ENCODE data around the gene ACAN. TPM values are rescaled to one million over a fixed set of nuclear protein-coding genes. Genes with fewer than 3 reads are reported as not detected.

The ACAN gene
- total and polyA plus RNA-seq, 9 donors: 2.9 to 52.6 (median 18.2) TPM

GRCh38 chr15:88779944-88780343, 23.3 kb upstream of the ACAN start:
- no CpG with 5 or more reads among the region's 1 CpG for WGBS (ENCODE audit: insufficient coverage)
- H3K9me3 ChIP-seq (replicated peaks; ENCODE audit: control insufficient read depth, low read depth, low read length): no peaks in the 10 kb centered on the region
- H3K27ac ChIP-seq (ENCODE audit: low read length): no peak overlapping the region
- no peaks in the 10 kb centered on the region for H3K36me3 ChIP-seq (ENCODE audit: control insufficient read depth, insufficient read depth, low read length)
- H3K4me3 ChIP-seq (ENCODE audit: low read length): no peak overlapping the region
- H3K27me3 ChIP-seq (ENCODE audit: control insufficient read depth, insufficient read depth, low read length): peaks cover 3% of the 10 kb centered on the region
- H3K4me1 ChIP-seq (ENCODE audit: control insufficient read depth, insufficient read depth, low read length): no peaks in the 10 kb centered on the region
- no peak for DNase-seq

GRCh38 chr15:88782465-88782864, 20.8 kb upstream of the ACAN start:
- Histone ChIP-seq H3K4me1 (ENCODE audit: control insufficient read depth, insufficient read depth, low read length) (no peaks in the 10 kb centered on the region), H3K4me3 (ENCODE audit: low read length) (no peak overlapping the region), H3K36me3 (ENCODE audit: control insufficient read depth, insufficient read depth, low read length) (no peaks in the 10 kb centered on the region), H3K27me3 (ENCODE audit: control insufficient read depth, insufficient read depth, low read length) (peaks cover 3% of the 10 kb centered on the region), H3K27ac (ENCODE audit: low read length) (no peak overlapping the region), H3K9me3 (replicated peaks; ENCODE audit: control insufficient read depth, low read depth, low read length) (no peaks in the 10 kb centered on the region)
- 70% methylated on average over 7 of the region's 8 CpGs for WGBS (ENCODE audit: insufficient coverage)
- no peak for DNase-seq

DNA sequence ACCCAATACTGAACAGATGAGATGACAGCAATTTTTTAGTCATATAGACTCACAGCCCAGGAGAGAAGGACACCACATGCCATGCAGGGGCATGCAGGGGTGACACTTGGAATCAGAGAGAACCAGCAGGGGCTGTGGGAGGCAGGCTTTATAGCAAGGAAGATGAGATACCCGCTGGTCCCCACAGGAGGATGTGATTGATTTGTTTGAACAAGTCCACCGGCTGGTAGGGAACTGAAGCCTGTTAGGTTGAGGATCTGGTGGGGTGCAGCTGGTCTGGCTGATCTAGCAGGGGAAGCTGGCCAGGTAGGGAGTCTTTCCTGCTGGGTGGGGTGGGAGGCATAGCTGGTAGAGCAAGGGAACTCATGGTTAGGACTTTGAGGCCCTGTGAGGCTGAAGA, 18.0 kb upstream of the ACAN start:
- H3K27ac ChIP-seq (ENCODE audit: low read length): no peak overlapping the region
- H3K4me1 ChIP-seq (ENCODE audit: control insufficient read depth, insufficient read depth, low read length): no peaks in the 10 kb centered on the region
- no peaks in the 10 kb centered on the region for H3K9me3 ChIP-seq (replicated peaks; ENCODE audit: control insufficient read depth, low read depth, low read length)
- H3K27me3 ChIP-seq (ENCODE audit: control insufficient read depth, insufficient read depth, low read length): peaks cover 7% of the 10 kb centered on the region
- no peaks in the 10 kb centered on the region for H3K36me3 ChIP-seq (ENCODE audit: control insufficient read depth, insufficient read depth, low read length)
- 73% methylated on average over 2 of the region's 2 CpGs for WGBS (ENCODE audit: insufficient coverage)
- no peak overlapping the region for H3K4me3 ChIP-seq (ENCODE audit: low read length)
- no peak for DNase-seq

GRCh38 chr15:88788036-88788435, 15.2 kb upstream of the ACAN start:
- Histone ChIP-seq H3K36me3 (ENCODE audit: control insufficient read depth, insufficient read depth, low read length) (no peaks in the 10 kb centered on the region), H3K9me3 (replicated peaks; ENCODE audit: control insufficient read depth, low read depth, low read length) (no peaks in the 10 kb centered on the region), H3K27ac (ENCODE audit: low read length) (no peak overlapping the region), H3K4me1 (ENCODE audit: control insufficient read depth, insufficient read depth, low read length) (peaks cover 7% of the 10 kb centered on the region), H3K4me3 (ENCODE audit: low read length) (no peak overlapping the region), H3K27me3 (ENCODE audit: control insufficient read depth, insufficient read depth, low read length) (peaks cover 20% of the 10 kb centered on the region)
- no peak for DNase-seq
- WGBS (ENCODE audit: insufficient coverage): 63% methylated on average over 2 of the region's 3 CpGs

DNA sequence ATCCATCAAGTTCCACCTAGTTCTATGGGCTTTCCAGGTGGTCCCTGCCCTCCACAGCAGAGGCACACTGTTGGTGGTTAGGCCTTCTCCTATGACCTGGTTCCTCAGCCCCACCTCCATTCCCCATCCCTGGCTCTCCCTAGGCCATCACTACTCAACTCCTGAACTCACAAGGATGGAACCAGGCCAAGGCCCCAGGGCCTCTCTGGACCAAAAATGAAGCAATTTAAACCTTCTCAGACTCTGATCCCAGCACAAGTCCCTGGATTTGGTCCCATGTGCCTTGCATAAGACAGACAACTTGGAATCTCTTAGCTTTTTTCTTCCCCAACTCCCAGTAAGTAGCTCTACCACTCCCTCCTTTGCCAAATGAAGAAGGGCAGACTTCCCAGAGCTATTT, 14.4 kb upstream of the ACAN start:
- Histone ChIP-seq H3K4me3 (ENCODE audit: low read length) (no peak overlapping the region), H3K36me3 (ENCODE audit: control insufficient read depth, insufficient read depth, low read length) (no peaks in the 10 kb centered on the region), H3K4me1 (ENCODE audit: control insufficient read depth, insufficient read depth, low read length) (peaks cover 7% of the 10 kb centered on the region), H3K27me3 (ENCODE audit: control insufficient read depth, insufficient read depth, low read length) (peaks cover 19% of the 10 kb centered on the region), H3K9me3 (replicated peaks; ENCODE audit: control insufficient read depth, low read depth, low read length) (no peaks in the 10 kb centered on the region), H3K27ac (ENCODE audit: low read length) (no peak overlapping the region)
- DNase-seq: no peak

DNA sequence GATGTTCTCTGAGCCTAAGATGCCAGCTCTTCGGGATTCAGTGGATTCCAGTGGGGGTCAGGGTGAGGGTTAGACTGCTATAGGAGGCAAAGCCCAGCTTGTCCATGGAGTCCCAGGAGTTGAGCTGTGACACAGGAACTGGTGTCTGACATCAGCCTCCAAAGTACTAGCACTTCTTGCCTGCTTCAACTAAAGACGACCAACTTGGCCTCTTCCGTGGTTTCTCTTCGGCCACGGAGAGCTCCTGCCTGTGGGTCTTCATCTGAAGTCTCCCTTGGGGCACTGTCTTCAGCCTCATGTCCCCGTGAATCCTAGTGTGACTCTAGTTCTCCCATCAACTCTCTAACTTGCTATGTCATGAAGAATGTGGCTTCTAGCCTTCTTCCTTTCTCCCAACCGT, 12.8 kb upstream of the ACAN start:
- peaks cover 19% of the 10 kb centered on the region for H3K27me3 ChIP-seq (ENCODE audit: control insufficient read depth, insufficient read depth, low read length)
- WGBS (ENCODE audit: insufficient coverage): 93% methylated on average over 7 of the region's 7 CpGs
- peaks cover 7% of the 10 kb centered on the region for H3K4me1 ChIP-seq (ENCODE audit: control insufficient read depth, insufficient read depth, low read length)
- no peak overlapping the region for H3K27ac ChIP-seq (ENCODE audit: low read length)
- no peaks in the 10 kb centered on the region for H3K9me3 ChIP-seq (replicated peaks; ENCODE audit: control insufficient read depth, low read depth, low read length)
- no peak overlapping the region for H3K4me3 ChIP-seq (ENCODE audit: low read length)
- H3K36me3 ChIP-seq (ENCODE audit: control insufficient read depth, insufficient read depth, low read length): no peaks in the 10 kb centered on the region
- no peak for DNase-seq

DNA sequence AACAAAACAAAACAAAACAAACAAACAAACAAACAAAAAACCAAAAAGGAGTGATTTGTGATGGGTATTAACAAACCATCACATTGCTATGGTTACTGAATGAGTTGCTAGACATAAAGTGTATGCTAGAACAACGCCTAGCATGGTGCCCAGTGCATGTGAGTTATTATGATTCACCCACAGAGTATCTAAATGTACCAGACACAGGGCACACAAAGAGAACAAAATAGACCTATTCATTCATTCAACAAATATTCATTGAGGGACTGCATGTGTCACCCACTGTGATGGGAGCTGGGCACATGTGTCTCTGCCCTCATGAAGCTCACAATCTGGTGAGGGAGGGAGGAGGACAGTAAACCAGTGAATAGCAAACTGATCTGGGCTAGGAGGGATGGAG, 11.6 kb upstream of the ACAN start:
- WGBS (ENCODE audit: insufficient coverage): no CpG with 5 or more reads among the region's 1 CpG
- Histone ChIP-seq H3K27me3 (ENCODE audit: control insufficient read depth, insufficient read depth, low read length) (peaks cover 19% of the 10 kb centered on the region), H3K4me3 (ENCODE audit: low read length) (no peak overlapping the region), H3K36me3 (ENCODE audit: control insufficient read depth, insufficient read depth, low read length) (no peaks in the 10 kb centered on the region), H3K27ac (ENCODE audit: low read length) (no peak overlapping the region), H3K9me3 (replicated peaks; ENCODE audit: control insufficient read depth, low read depth, low read length) (no peaks in the 10 kb centered on the region), H3K4me1 (ENCODE audit: control insufficient read depth, insufficient read depth, low read length) (peaks cover 7% of the 10 kb centered on the region)
- no peak for DNase-seq

DNA sequence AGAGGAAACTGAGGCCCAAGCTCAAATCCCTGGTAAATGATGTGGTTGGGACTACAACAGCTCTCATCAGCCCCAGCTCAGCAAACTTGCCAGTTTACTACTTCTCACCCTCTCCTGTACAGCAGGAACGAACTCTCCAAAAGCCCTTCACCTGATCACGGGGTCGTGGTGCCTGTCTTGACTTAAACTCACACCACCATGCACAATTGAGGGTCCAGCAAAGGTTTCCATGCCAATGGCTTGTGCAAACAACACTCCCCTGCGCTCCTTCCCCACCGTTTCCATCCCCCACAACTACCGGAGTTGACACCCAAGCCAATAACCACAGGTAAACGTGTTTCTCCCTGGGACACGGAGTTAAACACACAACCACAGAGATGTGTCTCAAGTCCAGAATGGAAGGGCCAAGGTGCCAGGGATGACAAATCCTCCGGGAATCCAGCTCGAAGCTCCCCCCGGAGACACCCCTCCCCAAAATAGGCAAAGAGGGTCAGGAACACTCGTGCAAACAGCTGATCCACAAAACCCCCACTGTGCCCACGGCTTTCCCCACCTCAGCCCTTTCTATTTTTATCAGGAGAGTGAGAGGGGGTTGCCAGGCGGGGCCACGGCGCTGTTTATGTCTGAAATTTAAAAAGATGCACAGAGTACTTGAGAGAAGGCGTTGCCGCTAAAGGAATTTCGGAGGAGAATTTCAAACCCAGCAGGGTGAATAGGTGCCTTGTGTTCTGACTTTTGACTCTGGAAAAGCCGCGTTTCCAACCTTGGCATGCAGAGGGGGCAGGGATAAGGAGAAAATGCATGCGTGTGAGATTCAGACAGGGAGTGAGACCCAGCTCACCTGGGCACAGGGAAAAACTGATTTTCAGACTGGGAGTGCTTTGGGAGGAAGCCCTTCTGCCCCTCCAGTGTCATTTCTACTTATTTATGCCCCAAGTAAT, 10.6 kb upstream of the ACAN start:
- peaks cover 21% of the 10 kb centered on the region for H3K27me3 ChIP-seq (ENCODE audit: control insufficient read depth, insufficient read depth, low read length)

DNA sequence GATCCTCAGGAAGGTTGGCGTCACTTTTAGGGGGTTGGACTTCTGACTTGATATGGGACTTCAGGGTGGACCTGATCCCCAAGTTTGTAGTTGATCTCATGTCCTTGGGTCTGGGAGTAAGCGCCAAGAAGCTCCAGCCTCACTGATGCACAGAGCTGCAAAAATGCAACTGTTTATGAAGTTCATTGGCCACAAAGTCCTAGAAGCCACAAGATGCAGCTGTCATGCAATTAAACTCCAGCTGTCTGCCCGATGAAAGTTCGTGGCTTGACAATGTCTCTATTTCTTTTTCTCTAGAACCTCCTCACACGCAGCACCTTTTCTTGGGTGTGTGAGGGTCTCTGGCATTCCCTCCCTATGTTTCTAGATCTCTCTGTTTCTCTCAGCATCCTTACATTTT, 9.2 kb upstream of the ACAN start:
- H3K36me3 ChIP-seq (ENCODE audit: control insufficient read depth, insufficient read depth, low read length): no peaks in the 10 kb centered on the region
- peaks cover 7% of the 10 kb centered on the region for H3K4me1 ChIP-seq (ENCODE audit: control insufficient read depth, insufficient read depth, low read length)
- H3K4me3 ChIP-seq (ENCODE audit: low read length): no peak overlapping the region
- H3K27ac ChIP-seq (ENCODE audit: low read length): no peak overlapping the region
- 100% methylated on average over 1 of the region's 5 CpGs for WGBS (ENCODE audit: insufficient coverage)
- DNase-seq: no peak
- H3K27me3 ChIP-seq (ENCODE audit: control insufficient read depth, insufficient read depth, low read length): peaks cover 17% of the 10 kb centered on the region
- no peaks in the 10 kb centered on the region for H3K9me3 ChIP-seq (replicated peaks; ENCODE audit: control insufficient read depth, low read depth, low read length)

More for the DNA sequence above, 10.6 kb upstream of the ACAN start:
- WGBS (ENCODE audit: insufficient coverage): 37% methylated on average over 14 of the region's 22 CpGs
- Histone ChIP-seq H3K4me3 (ENCODE audit: low read length) (no peak overlapping the region), H3K9me3 (replicated peaks; ENCODE audit: control insufficient read depth, low read depth, low read length) (no peaks in the 10 kb centered on the region), H3K27ac (ENCODE audit: low read length) (no peak overlapping the region), H3K36me3 (ENCODE audit: control insufficient read depth, insufficient read depth, low read length) (no peaks in the 10 kb centered on the region), H3K4me1 (ENCODE audit: control insufficient read depth, insufficient read depth, low read length) (peaks cover 7% of the 10 kb centered on the region)
- no peak for DNase-seq

- no peak overlapping the region for H3K27ac ChIP-seq (ENCODE audit: low read length)
- DNase-seq: no peak
- H3K4me3 ChIP-seq (ENCODE audit: low read length): no peak overlapping the region
- H3K36me3 ChIP-seq (ENCODE audit: control insufficient read depth, insufficient read depth, low read length): no peaks in the 10 kb centered on the region
- peaks cover 32% of the 10 kb centered on the region for H3K27me3 ChIP-seq (ENCODE audit: control insufficient read depth, insufficient read depth, low read length)
- 100% methylated on average over 1 of the region's 7 CpGs for WGBS (ENCODE audit: insufficient coverage)
- peaks cover 6% of the 10 kb centered on the region for H3K4me1 ChIP-seq (ENCODE audit: control insufficient read depth, insufficient read depth, low read length)
- H3K9me3 ChIP-seq (replicated peaks; ENCODE audit: control insufficient read depth, low read depth, low read length): no peaks in the 10 kb centered on the region
These were observed 5.4 kb upstream of the ACAN start for GRCh38 chr15:88797663-88798339.
